ENCODE data around the gene USP1.
A peak's percentile ranks its signal among the peaks of the same experiment; 100 is the strongest.

The USP1 gene

GRCh38 chr1:62407398-62408009, 29.3 kb upstream of the USP1 start:
- DNase-seq, result no peak
- no peak overlapping the region for H3K27ac Mint-ChIP-seq
- no peak overlapping the region for H3K4me3 Mint-ChIP-seq
- no peaks in the 10 kb centered on the region for H3K4me1 Mint-ChIP-seq (ENCODE audit: low read depth)
- H3K36me3 Mint-ChIP-seq (ENCODE audit: low read depth), result no peaks in the 10 kb centered on the region
- H3K27me3 Mint-ChIP-seq, result no peaks in the 10 kb centered on the region
- H3K9me3 Mint-ChIP-seq, result no peaks in the 10 kb centered on the region

- Mint-ChIP-seq H3K9me3 (no peaks in the 10 kb centered on the region), H3K27ac (no peak overlapping the region), H3K4me3 (no peak overlapping the region)
Measured at GRCh38 chr1:62415687-62416086, 21.2 kb upstream of the USP1 start.

DNA sequence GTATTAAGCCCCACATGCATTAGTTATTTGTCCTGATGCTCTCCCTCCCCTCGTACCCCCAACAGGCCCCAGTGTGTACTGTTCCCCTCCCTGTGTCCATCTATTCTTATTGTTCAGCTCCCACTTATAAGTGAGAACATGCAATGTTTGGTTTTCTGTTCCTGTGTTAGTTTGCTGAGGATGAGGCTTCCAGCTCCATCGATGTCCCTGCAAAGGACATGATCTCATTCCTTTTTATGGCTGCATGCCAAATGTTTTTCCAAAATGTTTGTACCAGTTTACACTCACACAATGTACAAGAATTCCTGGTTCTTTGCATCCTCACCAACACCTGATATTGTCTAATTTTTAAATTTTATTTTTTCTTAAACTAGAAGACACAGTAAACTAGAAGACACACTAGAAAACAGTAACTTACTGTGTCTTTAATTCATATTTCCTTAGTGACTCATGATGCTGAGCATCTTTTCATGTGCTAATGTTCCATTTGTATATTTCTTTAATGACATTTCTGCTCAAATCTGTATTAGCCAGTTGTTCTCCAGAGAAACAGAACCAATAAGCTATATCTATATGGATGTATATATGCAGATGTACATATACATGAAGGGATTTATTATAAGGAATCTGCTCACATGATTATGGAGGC, 19.4 kb upstream of the USP1 start:
- Mint-ChIP-seq H3K27me3 (no peaks in the 10 kb centered on the region), H3K27ac (no peak overlapping the region), H3K9me3 (no peaks in the 10 kb centered on the region), H3K4me3 (no peak overlapping the region), H3K4me1 (ENCODE audit: low read depth) (no peaks in the 10 kb centered on the region), H3K36me3 (ENCODE audit: low read depth) (no peaks in the 10 kb centered on the region)
- DNase-seq, result no peak

More at GRCh38 chr1:62415687-62416086, 21.2 kb upstream of the USP1 start:
- Mint-ChIP-seq H3K4me1 (ENCODE audit: low read depth) (no peaks in the 10 kb centered on the region), H3K27me3 (no peaks in the 10 kb centered on the region), H3K36me3 (ENCODE audit: low read depth) (no peaks in the 10 kb centered on the region)
- no peak for DNase-seq

GRCh38 chr1:62420214-62420613, 16.6 kb upstream of the USP1 start:
- Mint-ChIP-seq H3K4me3 (no peak overlapping the region), H3K4me1 (ENCODE audit: low read depth) (no peaks in the 10 kb centered on the region), H3K27me3 (no peaks in the 10 kb centered on the region), H3K9me3 (no peaks in the 10 kb centered on the region), H3K36me3 (ENCODE audit: low read depth) (no peaks in the 10 kb centered on the region), H3K27ac (no peak overlapping the region)
- DNase-seq, result no peak

- DNase-seq, result no peak
- no peak overlapping the region for H3K4me3 Mint-ChIP-seq
- no peak overlapping the region for H3K27ac Mint-ChIP-seq
- no peaks in the 10 kb centered on the region for H3K36me3 Mint-ChIP-seq (ENCODE audit: low read depth)
- H3K9me3 Mint-ChIP-seq, result no peaks in the 10 kb centered on the region
- H3K27me3 Mint-ChIP-seq, result no peaks in the 10 kb centered on the region
- H3K4me1 Mint-ChIP-seq (ENCODE audit: low read depth), result no peaks in the 10 kb centered on the region
Measured at GRCh38 chr1:62423580-62424242, 13.1 kb upstream of the USP1 start.

DNA sequence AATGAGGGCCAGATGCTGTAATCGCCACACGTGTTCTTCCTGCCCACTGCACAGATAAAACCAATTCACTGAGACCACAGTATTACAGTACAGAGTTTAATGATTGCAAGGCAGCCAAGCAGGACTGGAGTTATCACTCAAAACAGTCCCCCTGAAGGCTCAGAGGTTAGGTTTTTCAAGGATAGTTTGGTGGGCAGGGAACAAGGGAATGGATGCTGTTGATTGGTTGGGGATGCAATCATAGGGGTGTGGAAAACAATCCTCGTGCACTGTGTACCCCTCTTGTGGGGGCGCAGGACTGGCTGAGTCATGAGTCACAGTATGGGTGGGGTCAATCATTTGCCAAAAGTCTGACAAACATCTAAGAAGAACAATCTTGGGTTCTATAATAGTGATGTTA, 12.4 kb upstream of the USP1 start:
- Mint-ChIP-seq H3K27me3 (no peaks in the 10 kb centered on the region), H3K27ac (no peak overlapping the region), H3K4me1 (ENCODE audit: low read depth) (no peaks in the 10 kb centered on the region), H3K36me3 (ENCODE audit: low read depth) (no peaks in the 10 kb centered on the region), H3K9me3 (no peaks in the 10 kb centered on the region), H3K4me3 (no peak overlapping the region)
- no peak for DNase-seq

- Mint-ChIP-seq H3K27ac (no peak overlapping the region), H3K4me1 (ENCODE audit: low read depth) (no peaks in the 10 kb centered on the region), H3K9me3 (no peaks in the 10 kb centered on the region), H3K36me3 (ENCODE audit: low read depth) (no peaks in the 10 kb centered on the region), H3K27me3 (no peaks in the 10 kb centered on the region), H3K4me3 (no peak overlapping the region)
- no peak for DNase-seq
Measured at GRCh38 chr1:62425041-62425440, 11.8 kb upstream of the USP1 start.

GRCh38 chr1:62426237-62426636, 10.6 kb upstream of the USP1 start:
- H3K36me3 Mint-ChIP-seq (ENCODE audit: low read depth), result no peaks in the 10 kb centered on the region
- H3K9me3 Mint-ChIP-seq, result no peaks in the 10 kb centered on the region
- no peaks in the 10 kb centered on the region for H3K4me1 Mint-ChIP-seq (ENCODE audit: low read depth)
- DNase-seq, result no peak
- H3K27ac Mint-ChIP-seq, result no peak overlapping the region
- H3K27me3 Mint-ChIP-seq, result no peaks in the 10 kb centered on the region
- H3K4me3 Mint-ChIP-seq, result no peak overlapping the region

GRCh38 chr1:62426794-62427193, 10.1 kb upstream of the USP1 start:
- Mint-ChIP-seq H3K9me3 (no peaks in the 10 kb centered on the region), H3K27ac (no peak overlapping the region), H3K4me1 (ENCODE audit: low read depth) (no peaks in the 10 kb centered on the region), H3K27me3 (no peaks in the 10 kb centered on the region), H3K4me3 (no peak overlapping the region), H3K36me3 (ENCODE audit: low read depth) (no peaks in the 10 kb centered on the region)
- no peak for DNase-seq

DNA sequence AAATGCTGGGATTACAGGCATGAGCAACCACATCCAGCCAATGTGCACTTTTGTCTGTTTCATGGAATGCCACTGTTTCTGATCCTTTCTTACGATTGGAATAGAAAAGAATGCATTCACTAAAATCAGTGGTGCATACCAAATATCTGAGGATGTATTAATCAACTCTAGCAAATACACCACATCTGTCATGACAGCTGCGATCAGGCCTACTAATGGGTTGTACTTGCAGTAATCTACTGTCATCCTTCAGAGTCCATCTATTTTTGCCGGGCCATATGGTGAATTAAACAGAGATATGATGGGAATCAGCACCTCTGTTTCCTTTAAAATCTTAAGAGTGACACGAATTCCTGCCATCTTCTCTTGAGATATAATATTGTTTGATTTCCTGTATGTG, 8.5 kb upstream of the USP1 start:
- Mint-ChIP-seq H3K27ac (no peak overlapping the region), H3K9me3 (no peaks in the 10 kb centered on the region), H3K4me3 (no peak overlapping the region), H3K4me1 (ENCODE audit: low read depth) (no peaks in the 10 kb centered on the region), H3K27me3 (no peaks in the 10 kb centered on the region), H3K36me3 (ENCODE audit: low read depth) (no peaks in the 10 kb centered on the region)
- DNase-seq, result no peak

DNA sequence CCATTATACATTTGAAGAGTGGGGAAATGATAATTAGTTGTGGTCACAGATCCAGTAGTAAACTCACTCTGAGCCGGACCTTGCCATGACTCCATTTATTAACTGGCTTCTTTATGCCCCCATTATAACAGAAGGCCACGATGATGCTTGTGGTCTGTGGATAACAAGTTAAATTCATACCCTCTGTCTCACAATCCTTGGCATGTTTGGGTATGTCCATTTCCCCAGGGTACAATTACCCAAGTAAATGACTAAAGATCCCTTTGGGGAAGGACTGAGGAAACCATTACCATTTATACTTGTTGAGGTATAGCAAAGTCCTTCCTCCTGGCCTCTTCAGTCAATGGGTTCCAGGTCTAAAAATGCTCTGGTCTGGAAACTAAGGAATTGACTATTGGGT, 7.3 kb upstream of the USP1 start:
- Mint-ChIP-seq H3K9me3 (no peaks in the 10 kb centered on the region), H3K27ac (no peak overlapping the region)

DNA sequence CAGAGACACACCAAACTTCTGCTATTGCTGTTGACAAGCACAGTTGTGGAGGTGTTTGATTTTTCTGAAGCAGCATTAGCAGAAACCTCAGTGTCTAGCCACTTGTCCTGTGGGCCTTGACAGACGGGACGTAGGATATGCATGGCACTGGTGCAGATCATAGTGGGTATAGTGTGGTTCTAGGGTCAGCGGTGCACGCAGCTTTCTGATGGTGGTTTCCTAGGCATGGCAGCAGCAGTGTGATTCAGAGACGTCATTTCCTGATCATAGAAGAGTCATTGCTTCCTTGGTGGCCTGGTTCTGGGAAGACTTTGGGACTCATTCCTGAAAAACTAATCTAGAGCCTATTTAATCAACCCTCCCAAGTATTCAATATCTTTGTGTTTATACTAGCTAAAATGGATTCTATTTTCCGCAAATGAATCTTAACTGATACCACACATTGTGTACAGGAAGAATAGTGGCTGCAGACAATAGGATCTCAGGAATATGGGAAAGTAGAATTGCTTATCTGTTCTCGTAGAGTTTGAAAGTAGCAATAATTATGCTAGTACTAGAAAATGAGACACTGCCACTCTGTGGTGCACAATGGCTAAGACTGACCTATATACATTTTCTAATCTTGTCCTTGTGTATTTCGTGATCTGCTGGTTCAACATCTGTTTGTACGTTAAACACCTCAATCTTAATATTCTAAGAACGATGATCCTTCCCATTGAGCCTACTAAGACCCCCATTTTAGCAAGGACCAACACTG, 2.8 kb upstream of the USP1 start:
- Mint-ChIP-seq H3K4me1 (ENCODE audit: low read depth) (peaks cover 10% of the 10 kb centered on the region), H3K36me3 (ENCODE audit: low read depth) (peaks cover 29% of the 10 kb centered on the region), H3K4me3 (peak overlapping the region; percentile 28), H3K9me3 (peaks cover 2% of the 10 kb centered on the region), H3K27me3 (no peaks in the 10 kb centered on the region), H3K27ac (peak overlapping the region; percentile 9)
- DNase-seq, result no peak

More for the DNA sequence above, 7.3 kb upstream of the USP1 start:
- H3K4me3 Mint-ChIP-seq, result no peak overlapping the region
- no peaks in the 10 kb centered on the region for H3K36me3 Mint-ChIP-seq (ENCODE audit: low read depth)
- DNase-seq, result no peak
- H3K27me3 Mint-ChIP-seq, result no peaks in the 10 kb centered on the region
- H3K4me1 Mint-ChIP-seq (ENCODE audit: low read depth), result peaks cover 2% of the 10 kb centered on the region

GRCh38 chr1:62434618-62435001, 2.2 kb upstream of the USP1 start:
- no peaks in the 10 kb centered on the region for H3K27me3 Mint-ChIP-seq
- H3K4me1 Mint-ChIP-seq (ENCODE audit: low read depth), result peaks cover 11% of the 10 kb centered on the region
- peaks cover 34% of the 10 kb centered on the region for H3K36me3 Mint-ChIP-seq (ENCODE audit: low read depth)
- H3K9me3 Mint-ChIP-seq, result peaks cover 2% of the 10 kb centered on the region
- DNase-seq, result no peak
- peak overlapping the region; percentile 100 for H3K27ac Mint-ChIP-seq
- H3K4me3 Mint-ChIP-seq, result peak overlapping the region; percentile 97

GRCh38 chr1:62435231-62436038, 1.4 kb upstream of the USP1 start:
- H3K27me3 Mint-ChIP-seq, result no peaks in the 10 kb centered on the region
- H3K36me3 Mint-ChIP-seq (ENCODE audit: low read depth), result peaks cover 43% of the 10 kb centered on the region
- H3K9me3 Mint-ChIP-seq, result peaks cover 2% of the 10 kb centered on the region
- peak overlapping the region; percentile 97 for H3K4me3 Mint-ChIP-seq
- H3K27ac Mint-ChIP-seq, result peak overlapping the region; percentile 100
- peaks cover 18% of the 10 kb centered on the region for H3K4me1 Mint-ChIP-seq (ENCODE audit: low read depth)
- no peak for DNase-seq
